HG03139 (cell line): ENCODE data around the gene PRXL2C.
"Not testable (repeated sequence)": the region's sequence is repeated elsewhere in the genome, so short reads cannot be mapped to it uniquely, and the experiment has no call there.

ENCODE experiments used
- ATAC-seq: cut with Tn5 transposase; IDR thresholded peaks from one replicate; pipeline ENCODE4 v1.9.1; 2021; ENCODE audit not compliant: unreplicated experiment

Gene PRXL2C

GRCh38 chr9:96655198-96655851, at the start of gene PRXL2C:
TSS of gene PRXL2C (minus strand) at chr9:96655317. CDS start at chr9:96655281, 36 bp downstream.
- peak; percentile 50 for ATAC-seq

- ATAC-seq = not testable (repeated sequence)
These were observed 45.7 kb upstream of the PRXL2C start for GRCh38 chr9:96700721-96701375.

GRCh38 chr9:96691326-96691725, 36.2 kb upstream of the PRXL2C start:
- ATAC-seq = no peak

GRCh38 chr9:96688745-96689464, 33.8 kb upstream of the PRXL2C start:
- ATAC-seq = no peak

- ATAC-seq = no peak
These were observed 33.1 kb upstream of the PRXL2C start for GRCh38 chr9:96688187-96688586.

GRCh38 chr9:96686638-96687335, 31.7 kb upstream of the PRXL2C start:
- peak; percentile 75 for ATAC-seq

- ATAC-seq = no peak
These were observed 25.8 kb upstream of the PRXL2C start for GRCh38 chr9:96680812-96681499.

- ATAC-seq = no peak
These were observed 19.9 kb upstream of the PRXL2C start for GRCh38 chr9:96674906-96675538.

- not testable (repeated sequence) for ATAC-seq
These were observed 18.7 kb upstream of the PRXL2C start for GRCh38 chr9:96673786-96674185.

GRCh38 chr9:96668868-96669534, 13.9 kb upstream of the PRXL2C start:
- no peak for ATAC-seq

GRCh38 chr9:96667363-96667728, 12.2 kb upstream of the PRXL2C start:
- no peak for ATAC-seq

- not testable (repeated sequence) for ATAC-seq
These were observed 11.7 kb upstream of the PRXL2C start for GRCh38 chr9:96666653-96667362.

GRCh38 chr9:96665789-96666188, 10.7 kb upstream of the PRXL2C start:
- ATAC-seq = no peak

- ATAC-seq = no peak
These were observed 8.5 kb upstream of the PRXL2C start for GRCh38 chr9:96663506-96664120.

- ATAC-seq = no peak
These were observed 6.6 kb upstream of the PRXL2C start for GRCh38 chr9:96661711-96662110.

GRCh38 chr9:96660692-96661248, 5.7 kb upstream of the PRXL2C start:
- no peak for ATAC-seq

- peak; percentile 42 for ATAC-seq
These were observed 493 bp downstream of the PRXL2C start for GRCh38 chr9:96654450-96655197.

GRCh38 chr9:96651626-96652025, 3.5 kb downstream of the PRXL2C start:
- ATAC-seq = no peak
